H1 (cell line): ENCODE results near the gene AVPR1B. TPM values are rescaled to one million over a fixed set of nuclear protein-coding genes. Genes with fewer than 3 reads are reported as not detected.

ENCODE experiments used
- CHD7 ChIP-seq: fragments of 300-600 bp; sonication (generic); IDR thresholded peaks from 2 replicates; pipeline ENCODE4 v1.7.1; 2012; ENCODE audit warnings: low read length, moderate library complexity, mild to moderate bottlenecking, inconsistent platforms; ENCODE audit not compliant: insufficient replicate concordance
- polyA plus RNA-seq, 7 experiments: library from polyadenylated mRNA; depleted of rRNA in 3 of 7; stranded (reverse) in 5 of 7; unstranded in 2 of 7; fragments of >200 nt in 5 of 7; fragments of 200-250 nt in 2 of 7; gene quantifications; 1 replicate in 5 of 7; 2 replicates in 1 of 7; 4 replicates in 1 of 7; pipeline versions ENCODE4 v1.2.1 to v1.2.3, GENCODE V29; 2011 to 2013; ENCODE audit warnings: missing spikeins in 2 of 7, mixed read lengths in 2 of 7
- total RNA-seq: library from RNA; stranded (reverse); fragmentation: NEBNext Ultra II Directional; extraction: Animal tissue kit (Norgen Biotek cat#: 25700); gene quantifications from 2 replicates; pipeline ENCODE4 v1.2.1, GENCODE V29; 2021

The AVPR1B gene
- total and polyA plus RNA-seq, 2 of the 8 experiments (the other 6 are each of a cell fraction or from before 2014, with no cell fraction given) = 0.29 to 0.50 TPM

- no peak for TF ChIP-seq CHD7
Measured at GRCh38 chr1:206116873-206117150, 376 bp downstream of the AVPR1B start (continued).
